ENCODE data around the gene LIPC.

GRCh38 chr15:58462547-58462946 lies 30.8 kb downstream of the LIPC start:
- no peak for TF ChIP-seq CTCF (IDR thresholded peaks at IDR 0.05 in 4 of 5, conservative IDR thresholded peaks at IDR 0.05 in 1 of 5)
- no peak for TF ChIP-seq POLR2A (IDR thresholded peaks at IDR 0.05)
